T47D (cell line): ENCODE results near the gene CMSS1.

Experiments used
- DNase-seq, 2 experiments: peaks; one replicate each; pipeline versions ENCODE4 v3.0.0 to v3.0.0-alpha.2; 2011 to 2012; ENCODE audit warnings: low read depth in 1 of 2, low spot score in 1 of 2
- JUND ChIP-seq: IDR thresholded peaks from 2 replicates; pipeline ENCODE4 v1.6.1; 2012; ENCODE audit warnings: low read depth
- in situ Hi-C: cut with HindIII; loops from 2 replicates; pipeline ENCODE4 v1.10.0; 2016; ENCODE audit warnings: low sequenced_read_pairs, low pct_unique_long_range_greater_than_20kb

The CMSS1 gene

DNA sequence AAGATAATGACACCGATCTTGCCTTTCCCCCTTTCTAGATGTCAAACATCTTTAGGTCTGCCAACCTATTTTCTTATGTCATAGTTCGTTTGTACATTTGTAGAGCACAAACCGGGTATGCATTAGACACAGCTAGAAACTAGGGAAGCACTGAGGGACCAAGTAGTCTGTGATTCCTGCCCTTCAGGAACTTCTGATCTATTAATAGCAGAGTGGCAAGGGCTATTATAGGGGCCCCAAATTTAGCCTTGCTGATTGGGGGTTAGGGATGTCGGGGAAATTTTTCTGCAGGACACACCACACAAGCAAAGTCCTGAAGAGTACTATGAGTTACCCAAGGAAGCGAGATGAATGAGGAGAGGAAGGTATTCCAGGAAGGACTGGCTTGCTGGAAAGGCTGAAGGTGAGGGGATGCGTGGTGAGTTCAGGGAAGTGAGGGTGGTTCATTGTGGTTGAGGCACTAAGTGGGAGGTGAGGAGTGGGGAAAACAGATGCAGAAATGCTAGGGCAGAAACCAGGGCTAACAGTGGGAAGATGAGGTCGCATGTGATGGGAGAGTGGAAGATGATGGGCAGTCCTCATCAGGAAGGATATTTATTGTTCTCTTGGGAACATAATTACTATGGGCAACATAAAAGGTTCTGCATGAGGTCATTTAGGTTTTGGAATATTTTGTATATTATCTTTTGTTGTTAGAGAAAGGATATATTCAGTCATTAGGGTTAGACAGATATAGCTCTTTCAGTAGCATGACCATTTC is 144.3 kb downstream of the CMSS1 start:
- in situ Hi-C loops, result no loop called here
- TF ChIP-seq JUND, result no peak
- DNase-seq, result no peak

DNA sequence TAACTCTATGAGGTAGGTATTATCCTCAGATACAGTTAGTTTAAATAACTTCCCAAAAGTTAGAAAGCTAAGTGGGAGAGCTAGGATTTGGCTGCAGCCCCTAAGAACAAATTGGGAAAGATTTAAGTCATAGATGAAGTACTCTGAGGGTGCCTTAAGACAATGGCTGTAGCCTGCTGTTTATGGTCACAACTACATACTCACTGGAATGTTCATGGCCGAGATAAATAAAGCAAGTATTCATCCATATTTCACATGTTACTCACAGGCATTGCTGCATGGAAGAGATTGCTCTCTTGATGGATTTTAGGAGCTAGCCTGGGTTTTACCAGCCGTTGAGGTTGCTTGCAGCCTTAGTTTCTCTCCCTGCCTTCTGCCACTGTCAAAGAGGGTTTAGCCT is 145.0 kb downstream of the CMSS1 start:
- TF ChIP-seq JUND, result no peak
- no peak for DNase-seq
- in situ Hi-C loops, result no loop called here

DNA sequence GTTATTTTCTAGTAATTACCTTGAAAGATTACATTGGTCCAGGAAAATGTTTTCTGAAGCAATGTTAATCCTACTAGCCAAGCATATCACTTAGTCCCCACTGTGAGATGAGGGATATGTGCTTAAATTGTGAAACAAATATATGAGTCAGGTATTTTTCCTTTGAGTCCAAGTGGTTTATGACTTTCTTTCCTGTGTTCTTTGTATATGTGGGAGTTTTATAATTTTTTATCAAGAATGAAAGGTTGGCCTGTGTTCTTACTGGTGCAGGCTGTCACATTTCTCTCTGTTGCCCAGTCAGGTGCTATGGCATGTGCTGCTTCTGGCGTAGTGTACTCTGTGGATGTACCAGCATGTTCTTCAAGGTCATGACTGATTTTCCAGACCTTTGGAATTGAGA is 147.4 kb downstream of the CMSS1 start:
- no peak for DNase-seq
- in situ Hi-C loops, result no loop called here

DNA sequence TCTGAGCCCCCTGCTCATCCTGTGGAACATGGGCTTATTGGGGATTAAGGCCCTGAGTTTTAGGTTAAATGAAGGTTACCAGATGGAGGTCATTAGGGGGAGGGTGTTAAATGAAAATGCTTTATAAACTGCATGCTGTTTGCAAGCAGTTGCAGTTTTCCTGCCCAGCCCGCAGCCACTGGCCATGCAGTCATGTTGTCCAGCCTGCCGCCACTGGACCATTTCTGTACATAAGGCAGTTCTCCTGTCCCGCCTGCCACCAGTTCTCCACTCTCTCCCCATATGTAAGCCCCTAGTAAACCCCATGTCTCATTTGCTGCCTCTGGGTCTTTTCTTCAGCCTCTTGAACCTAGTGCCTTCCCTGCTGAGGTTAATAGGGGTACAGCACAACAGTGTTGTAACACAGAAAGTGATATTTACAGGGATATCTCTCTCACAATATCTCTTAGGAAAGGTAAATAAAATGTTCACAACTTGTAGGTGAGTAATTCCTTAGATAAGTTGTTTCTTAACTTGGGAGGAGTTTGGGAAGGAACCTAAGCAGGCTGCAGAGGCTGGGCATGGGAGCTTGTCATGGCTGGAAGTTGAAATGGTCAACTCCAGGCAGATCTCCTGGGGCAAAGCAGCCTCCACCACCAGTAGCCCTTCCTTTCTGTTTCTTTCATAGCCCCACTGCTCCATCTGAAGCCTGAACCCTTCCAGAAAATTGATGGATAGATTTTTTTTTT is 148.2 kb downstream of the CMSS1 start:
- no peak for TF ChIP-seq JUND
- DNase-seq, result no peak
- in situ Hi-C loops, result no loop called here

More for the DNA sequence above, 147.4 kb downstream of the CMSS1 start:
- TF ChIP-seq JUND, result no peak

- TF ChIP-seq JUND, result no peak
- no peak for DNase-seq
- in situ Hi-C loops, result no loop called here
Measured at GRCh38 chr3:99966662-99967416, 149.2 kb downstream of the CMSS1 start.

- no peak for DNase-seq
- TF ChIP-seq JUND, result no peak
- in situ Hi-C loops, result no loop called here
Measured at GRCh38 chr3:99967796-99968195, 150.1 kb downstream of the CMSS1 start.

DNA sequence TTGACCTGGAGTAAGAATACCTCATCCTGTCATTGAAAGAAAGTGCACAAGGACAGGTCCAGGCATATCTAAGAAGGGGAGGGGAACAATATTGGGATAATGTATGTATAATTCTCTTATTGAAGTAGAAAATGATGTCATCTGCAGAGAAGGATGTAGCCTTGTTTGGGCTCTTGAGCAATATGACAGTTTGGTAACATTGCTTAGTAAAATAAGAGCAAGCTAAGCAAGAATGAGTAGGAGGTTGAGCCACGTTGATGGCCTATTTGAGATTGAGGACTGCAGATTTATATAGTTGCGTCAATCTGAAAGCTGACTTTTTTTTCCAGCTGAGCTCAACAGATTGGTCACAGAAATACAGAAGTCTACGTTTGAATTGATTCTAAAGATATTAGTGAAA is 151.5 kb downstream of the CMSS1 start:
- in situ Hi-C loops, result no loop called here
- no peak for DNase-seq

GRCh38 chr3:99970198-99970597 is 152.5 kb downstream of the CMSS1 start:
- DNase-seq, result no peak
- in situ Hi-C loops, result no loop called here
- TF ChIP-seq JUND, result no peak

More for the DNA sequence above, 151.5 kb downstream of the CMSS1 start:
- no peak for TF ChIP-seq JUND

DNA sequence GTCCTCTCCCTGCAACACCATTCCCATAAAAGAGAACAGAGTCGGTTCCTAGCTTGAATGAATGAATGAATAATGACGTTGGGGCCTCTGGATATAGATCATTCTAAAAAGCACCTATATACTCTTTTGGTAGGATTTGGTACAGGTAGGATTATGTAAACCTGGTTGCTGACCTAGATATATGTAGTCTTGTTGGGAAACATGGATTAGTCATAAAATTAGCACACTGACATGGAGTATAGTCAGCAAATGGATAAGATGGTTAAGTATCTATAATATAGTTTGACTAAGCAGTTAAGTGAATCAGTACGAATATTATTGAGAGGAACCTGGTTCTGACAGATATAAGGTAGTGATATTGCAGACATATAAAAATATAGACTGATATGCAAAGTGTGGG is 154.1 kb downstream of the CMSS1 start:
- TF ChIP-seq JUND, result no peak
- no peak for DNase-seq
- in situ Hi-C loops, result no loop called here

- no peak for DNase-seq
- in situ Hi-C loops, result no loop called here
- no peak for TF ChIP-seq JUND
Measured at GRCh38 chr3:99972380-99973104, 154.9 kb downstream of the CMSS1 start.

DNA sequence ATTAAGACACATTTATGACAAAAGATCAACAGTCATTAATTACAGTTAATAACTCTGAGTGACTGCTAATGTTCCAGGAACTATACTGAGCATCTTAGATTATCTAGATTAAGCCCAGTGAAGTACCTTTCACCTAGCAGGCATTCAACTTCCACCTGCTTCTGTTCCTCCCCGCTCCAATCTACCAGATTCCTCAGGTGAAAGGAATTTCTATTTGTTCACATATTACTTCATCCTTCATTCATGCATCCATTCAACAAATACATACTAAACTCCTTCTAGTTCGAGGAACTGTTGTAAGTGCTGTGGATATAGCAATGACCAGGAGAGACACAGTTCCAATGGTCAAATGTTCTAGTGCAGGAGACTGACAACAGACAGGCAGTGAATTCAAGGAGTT is 157.3 kb downstream of the CMSS1 start:
- no peak for DNase-seq
- TF ChIP-seq JUND, result no peak
- in situ Hi-C loops, result no loop called here

GRCh38 chr3:99976584-99976983 is 158.9 kb downstream of the CMSS1 start:
- no peak for DNase-seq
- TF ChIP-seq JUND, result no peak
- in situ Hi-C loops, result no loop called here
